Mammary epithelial cell (primary cell): ENCODE data around the gene MRPS23.

Source experiments
- CTCF ChIP-seq, 2 donors: IDR thresholded peaks in 1 of 2; conservative IDR thresholded peaks in 1 of 2; 2 replicates each; pipeline ENCODE4 v1.5.1; 2011 to 2012; ENCODE audit warnings: inconsistent platforms in 2 of 2, low read length in 2 of 2, mild to moderate bottlenecking in 2 of 2, control low read depth in 1 of 2, low read depth in 1 of 2; ENCODE audit not compliant: insufficient read depth in 1 of 2; ENCODE audit errors: extremely low read depth in 1 of 2
- EZH2 ChIP-seq: IDR thresholded peaks from 2 replicates; pipeline ENCODE4 v1.6.1; 2012; ENCODE audit warnings: low read length, inconsistent platforms, borderline replicate concordance

GRCh38 chr17:57860414-57860999 lies 10.7 kb upstream of the MRPS23 start:
- TF ChIP-seq EZH2 = no peak
- no peak for TF ChIP-seq CTCF (conservative IDR thresholded peaks at IDR 0.05 in 1 of 2, IDR thresholded peaks at IDR 0.05 in 1 of 2; ENCODE audit: extremely low read depth in 1 of 2, insufficient read depth in 1 of 2, low read depth in 1 of 2, low read length in 2 of 2)
